Uterus (tissue), 4 donors: Measurements from ENCODE around the gene PTBP3. TPM values are rescaled to one million over a fixed set of nuclear protein-coding genes. Genes with fewer than 3 reads are reported as not detected.

ENCODE experiments used
- DNase-seq, 2 donors: peaks; one replicate each; pipeline ENCODE4 v3.0.0-alpha.2; 2019 to 2020
- H3K27ac ChIP-seq, 2 donors: fragments of 200-600 bp; sonication (generic); 1 replicate in 1 of 2; 2 replicates in 1 of 2; pipeline ENCODE4 v1.5.1; 2016 to 2018
- H3K27me3 ChIP-seq, 2 donors: fragments of 200-600 bp; sonication (generic); one replicate each; pipeline ENCODE4 v1.5.1; 2018 to 2019; ENCODE audit warnings: control low read depth in 1 of 2
- H3K36me3 ChIP-seq, 2 donors: fragments of 200-600 bp; sonication (generic); one replicate each; pipeline ENCODE4 v1.5.1; 2019; ENCODE audit warnings: control low read depth in 1 of 2
- H3K4me1 ChIP-seq, 2 donors: fragments of 200-600 bp; sonication (generic); one replicate each; pipeline ENCODE4 v1.5.1; 2018 to 2019; ENCODE audit warnings: control low read depth in 1 of 2
- H3K4me3 ChIP-seq, 2 donors: fragments of 200-600 bp; sonication (generic); 1 replicate in 1 of 2; 2 replicates in 1 of 2; pipeline ENCODE4 v1.5.1; 2018 to 2019; ENCODE audit warnings: mild to moderate bottlenecking in 1 of 2
- H3K9me3 ChIP-seq, 2 donors: fragments of 200-600 bp; sonication (generic); one replicate each; pipeline ENCODE4 v1.5.1; 2019; ENCODE audit warnings: control low read depth in 1 of 2
- POLR2A ChIP-seq, 2 donors: fragments of 450-650 bp; IDR thresholded peaks; one replicate each; pipeline ENCODE4 v1.6.1; 2016; ENCODE audit warnings: antibody characterized with exemption in 2 of 2, mild to moderate bottlenecking in 1 of 2, moderate library complexity in 1 of 2
- intact Hi-C: fragments of 100-400 bp; cut with DNase I; formaldehyde crosslinking; loops from one replicate; pipeline ENCODE4 v1.15.1; 2023; ENCODE audit warnings: low total_unique reads
- total RNA-seq, 4 donors: library from RNA; depleted of rRNA in 3 of 4; stranded (reverse); fragments of >200 nt in 3 of 4; gene quantifications; one replicate each; pipeline versions ENCODE4 v1.1.0 to v1.2.4, GENCODE V29; 2014 to 2023
- TF ChIP-seq, protein P1 (sequence below), 4 experiments: fragments of 200-600 bp in 2 of 4; fragments of 450-650 bp in 2 of 4; sonication (generic) in 2 of 4; IDR thresholded peaks; one replicate each; pipeline ENCODE4 v1.5.1; 2016 to 2019; ENCODE audit warnings: antibody characterized with exemption in 4 of 4, mild to moderate bottlenecking in 2 of 4, moderate library complexity in 1 of 4
- donor health status: DM: yes; HTN: yes; CAD: no.

PTBP3 gene
- total RNA-seq, result 10 to 100 TPM; 25.0 to 64.6 (median 36.2) TPM

DNA sequence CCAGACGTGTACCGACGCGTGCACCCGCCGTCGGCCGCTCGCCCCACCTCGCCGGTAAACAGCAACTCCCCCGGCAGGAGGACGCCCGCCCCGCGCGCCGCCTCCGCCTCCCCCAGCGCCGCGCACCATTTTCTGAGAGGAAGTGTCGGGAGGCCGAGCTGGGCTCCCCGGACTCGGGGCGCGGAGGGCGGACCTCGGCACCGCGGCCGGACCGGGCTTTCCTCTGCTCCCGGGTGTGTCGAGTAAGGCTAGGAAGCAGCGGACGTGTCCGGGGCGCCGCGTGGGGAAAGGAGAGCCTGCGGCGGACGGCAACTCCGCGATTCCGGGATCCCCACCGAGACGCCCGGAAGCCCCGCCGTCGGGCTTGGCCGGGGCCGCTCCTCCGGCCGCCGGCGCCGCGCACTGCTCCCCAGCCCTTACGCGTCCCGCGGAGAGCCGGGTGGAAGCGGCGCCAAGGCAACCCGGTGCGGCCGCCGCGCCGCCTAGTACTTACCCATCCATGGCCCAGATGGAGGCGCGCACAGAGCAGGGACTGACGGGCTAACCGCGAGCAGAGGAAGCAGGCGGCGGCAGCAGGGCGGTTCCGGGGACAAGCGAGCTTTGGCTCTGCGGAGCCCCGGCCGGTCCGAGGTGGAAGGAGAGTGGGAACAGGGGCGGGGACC, at the start of gene PTBP3:
PTBP3 (minus strand) TSS at position 643 of the 662 bp plus-strand sequence. CDS start 35,754 bp downstream, outside the sequence.
- Histone ChIP-seq H3K4me3 (peak within 1 kb of the TSS; percentile 63 to 89), H3K4me1 (peaks cover 0 to 3% of the 10 kb centered on the region in 2 donors), H3K9me3 (no peaks in the 10 kb centered on the region), H3K27me3 (no peaks in the 10 kb centered on the region), H3K27ac (peak within 1 kb of the TSS; percentile 98 to 99), H3K36me3 (no peaks in the 10 kb centered on the region)
- peak; percentile 69 to 75 for DNase-seq
- TF ChIP-seq, protein P1, sequence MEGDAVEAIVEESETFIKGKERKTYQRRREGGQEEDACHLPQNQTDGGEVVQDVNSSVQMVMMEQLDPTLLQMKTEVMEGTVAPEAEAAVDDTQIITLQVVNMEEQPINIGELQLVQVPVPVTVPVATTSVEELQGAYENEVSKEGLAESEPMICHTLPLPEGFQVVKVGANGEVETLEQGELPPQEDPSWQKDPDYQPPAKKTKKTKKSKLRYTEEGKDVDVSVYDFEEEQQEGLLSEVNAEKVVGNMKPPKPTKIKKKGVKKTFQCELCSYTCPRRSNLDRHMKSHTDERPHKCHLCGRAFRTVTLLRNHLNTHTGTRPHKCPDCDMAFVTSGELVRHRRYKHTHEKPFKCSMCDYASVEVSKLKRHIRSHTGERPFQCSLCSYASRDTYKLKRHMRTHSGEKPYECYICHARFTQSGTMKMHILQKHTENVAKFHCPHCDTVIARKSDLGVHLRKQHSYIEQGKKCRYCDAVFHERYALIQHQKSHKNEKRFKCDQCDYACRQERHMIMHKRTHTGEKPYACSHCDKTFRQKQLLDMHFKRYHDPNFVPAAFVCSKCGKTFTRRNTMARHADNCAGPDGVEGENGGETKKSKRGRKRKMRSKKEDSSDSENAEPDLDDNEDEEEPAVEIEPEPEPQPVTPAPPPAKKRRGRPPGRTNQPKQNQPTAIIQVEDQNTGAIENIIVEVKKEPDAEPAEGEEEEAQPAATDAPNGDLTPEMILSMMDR (IDR thresholded peaks at IDR 0.05), result no peak
- peak; percentile 62 to 84 for TF ChIP-seq POLR2A (IDR thresholded peaks at IDR 0.05)
- intact Hi-C loops, result no loop called here

GRCh38 chr9:112382501-112383364, 49.3 kb upstream of the PTBP3 start:
- no peak for TF ChIP-seq POLR2A (IDR thresholded peaks at IDR 0.05)
- TF ChIP-seq, protein P1 (IDR thresholded peaks at IDR 0.05), result no peak
- intact Hi-C loops, result no loop called here
- H3K4me3 ChIP-seq, result no peak overlapping the region

GRCh38 chr9:112382066-112382465, 48.6 kb upstream of the PTBP3 start:
- no peak for TF ChIP-seq POLR2A (IDR thresholded peaks at IDR 0.05)
- TF ChIP-seq, protein P1 (IDR thresholded peaks at IDR 0.05), result no peak
- intact Hi-C loops, result no loop called here
- Histone ChIP-seq H3K27ac (no peak overlapping the region), H3K4me1 (peaks cover 4 to 10% of the 10 kb centered on the region in 2 donors), H3K36me3 (no peaks in the 10 kb centered on the region), H3K4me3 (no peak overlapping the region), H3K27me3 (no peaks in the 10 kb centered on the region), H3K9me3 (no peaks in the 10 kb centered on the region)
- DNase-seq, result no peak

More at GRCh38 chr9:112382501-112383364, 49.3 kb upstream of the PTBP3 start:
- no peak for DNase-seq
- peaks cover 4 to 10% of the 10 kb centered on the region in 2 donors for H3K4me1 ChIP-seq
- no peaks in the 10 kb centered on the region for H3K27me3 ChIP-seq
- no peaks in the 10 kb centered on the region for H3K9me3 ChIP-seq
- H3K27ac ChIP-seq, result no peak overlapping the region
- H3K36me3 ChIP-seq, result no peaks in the 10 kb centered on the region

- peak overlapping the region; percentile 57 to 94 for H3K4me3 ChIP-seq
- H3K36me3 ChIP-seq, result no peaks in the 10 kb centered on the region
- H3K27me3 ChIP-seq, result no peaks in the 10 kb centered on the region
- DNase-seq, result no peak
- intact Hi-C loops, result no loop called here
- peaks cover 4 to 10% of the 10 kb centered on the region in 2 donors for H3K4me1 ChIP-seq
- TF ChIP-seq POLR2A (IDR thresholded peaks at IDR 0.05), result no peak
- TF ChIP-seq, protein P1 (IDR thresholded peaks at IDR 0.05), result no peak
- H3K9me3 ChIP-seq, result no peaks in the 10 kb centered on the region
- H3K27ac ChIP-seq, result peak overlapping the region; percentile 92 to 95
Measured at GRCh38 chr9:112380825-112381221, 47.4 kb upstream of the PTBP3 start.
